GM12878 (cell line): Measurements from ENCODE around the gene NSL1. TPM values are rescaled to one million over a fixed set of nuclear protein-coding genes. Genes with fewer than 3 reads are reported as not detected.

Source experiments
- ATAC-seq: fragments of 200-7000 bp; cut with Tn5 transposase; 3 replicates; pipeline ENCODE4 v1.9.1; 2020; ENCODE audit warnings: mild to moderate bottlenecking, moderate library complexity
- BruUV-seq: library from RNA; stranded (reverse); fragments of 400-500 nt; replicated peaks from 2 replicates; lab custom pipeline; 2021; lab: Mats Ljungman, UMichigan
- CTCF ChIA-PET: fragments of 300-600 bp; sonication (Branson Sonifier 250); formaldehyde crosslinking; extraction: SDS; loops from one replicate; lab custom pipeline; 2021; ENCODE audit warnings: inconsistent platforms; lab: Yijun Ruan, JAX
- POLR2A ChIA-PET: fragments of 350-600 bp; formaldehyde crosslinking; extraction: SDS; loops from one replicate; lab custom pipeline; 2021; ENCODE audit warnings: inconsistent platforms; lab: Charles Lee
- RAD21 ChIA-PET: fragments of 300-600 bp; sonication (Branson Sonifier 250); formaldehyde crosslinking; loops from one replicate; lab custom pipeline; 2023; ENCODE audit warnings: antibody characterized with exemption; ENCODE audit not compliant: unreplicated experiment; lab: Charles Lee
- SMC1A ChIA-PET: fragments of 300-600 bp; sonication (Branson Sonifier 250); formaldehyde crosslinking; loops from one replicate; lab custom pipeline; 2023; ENCODE audit not compliant: unreplicated experiment, uncharacterized antibody; lab: Charles Lee
- DNase-seq: peaks from one replicate; pipeline ENCODE4 v3.0.0-alpha.2; 2011; ENCODE audit warnings: low read depth, low spot score
- FAIRE-seq: peaks from 3 replicates; lab custom pipeline; 2011; peaks lifted over from hg19 to GRCh38; lab: Jason Lieb, UNC
- H2AFZ ChIP-seq: 2 replicates; pipeline ENCODE4 v1.6.0; 2011; ENCODE audit warnings: low read depth, low read length, control low read depth; ENCODE audit not compliant: control insufficient read depth
- H3K27ac ChIP-seq: 2 replicates; pipeline ENCODE4 v1.5.1; 2011; ENCODE audit warnings: control low read depth; ENCODE audit not compliant: control insufficient read depth, insufficient read depth
- H3K27me3 ChIP-seq, 2 experiments: replicated peaks in 1 of 2; 2 replicates each; pipeline versions ENCODE4 v1.6.0 to v1.6.1; 2011; ENCODE audit warnings: low read length in 1 of 2; ENCODE audit not compliant: control insufficient read depth in 2 of 2, insufficient read depth in 2 of 2
- H3K36me3 ChIP-seq, 2 experiments: 2 replicates each; pipeline ENCODE4 v1.5.1; 2011; ENCODE audit warnings: low read length in 1 of 2; ENCODE audit not compliant: control insufficient read depth in 2 of 2, insufficient read depth in 2 of 2
- H3K4me1 ChIP-seq: 2 replicates; pipeline ENCODE4 v1.6.1; 2011; ENCODE audit warnings: mild to moderate bottlenecking, low read length, moderate library complexity, mixed read lengths; ENCODE audit not compliant: control insufficient read depth, insufficient read depth
- H3K4me2 ChIP-seq: 2 replicates; pipeline ENCODE4 v1.6.0; 2011; ENCODE audit warnings: control low read depth; ENCODE audit not compliant: control insufficient read depth, insufficient read depth
- H3K4me3 ChIP-seq: fragments of 200-600 bp; sonication (generic); 2 replicates; pipeline ENCODE4 v1.5.1; 2016
- H3K79me2 ChIP-seq: 2 replicates; pipeline ENCODE4 v1.6.0; 2011; ENCODE audit warnings: low read length; ENCODE audit not compliant: control insufficient read depth, insufficient read depth
- H3K9ac ChIP-seq: 2 replicates; pipeline ENCODE4 v1.8.0; 2011; ENCODE audit warnings: low read length, control low read depth, mixed read lengths; ENCODE audit not compliant: control insufficient read depth, insufficient read depth
- H3K9me3 ChIP-seq: replicated peaks from 3 replicates; pipeline ENCODE4 v1.5.1; 2011; ENCODE audit warnings: mild to moderate bottlenecking, low read length; ENCODE audit not compliant: control insufficient read depth, insufficient read depth
- H4K20me1 ChIP-seq: 2 replicates; pipeline ENCODE4 v1.6.0; 2011; ENCODE audit not compliant: control insufficient read depth, insufficient read depth
- SREBF2 ChIP-seq: IDR thresholded peaks from 2 replicates; pipeline ENCODE4 v1.6.1; 2012; ENCODE audit warnings: mild to moderate bottlenecking, low read length
- TAF1 ChIP-seq: IDR thresholded peaks from 2 replicates; pipeline ENCODE4 v1.6.1; 2011; ENCODE audit warnings: mild to moderate bottlenecking, low read depth, low read length, borderline replicate concordance
- ZNF207 ChIP-seq: fragments of 450-650 bp; IDR thresholded peaks from 2 replicates; pipeline ENCODE4 v1.6.1; 2014; ENCODE audit warnings: antibody characterized with exemption, mild to moderate bottlenecking, borderline replicate concordance
- WGBS: methylation state at CpG from one replicate; pipeline ENCODE4 v1.1.6; 2016; ENCODE audit warnings: low lambda C conversion rate; ENCODE audit not compliant: insufficient replicate concordance, insufficient coverage; ENCODE audit errors: missing lambda C conversion rate; 5-methylcytosine and 5-hydroxymethylcytosine counted together
- in situ Hi-C: fragments of 300-500 bp; cut with MboI; formaldehyde crosslinking; loops from 9 replicates; pipeline ENCODE4 v1.14.3; 2018; ENCODE audit warnings: mixed read lengths
- intact Hi-C: fragments of 100-400 bp; cut with micrococcal nuclease; formaldehyde crosslinking; loops from one replicate; pipeline ENCODE4 v1.14.2; 2022; ENCODE audit not compliant: unreplicated experiment
- polyA plus RNA-seq, 11 experiments: library from polyadenylated mRNA; depleted of rRNA in 4 of 11; unstranded in 6 of 11; stranded (reverse) in 5 of 11; fragments of >200 nt; fragmentation: Nextera tagmentation in 4 of 11; fragmentation: Illumina TruSeq in 1 of 11; extraction: Ambion mirVana in 4 of 11; extraction: Trizol in 1 of 11; gene quantifications; 1 replicate in 1 of 11; 2 replicates in 10 of 11; pipeline versions ENCODE4 v1.2.1 to v1.2.3, GENCODE V29; 2011 to 2016; ENCODE audit warnings: inconsistent platforms in 2 of 11, missing spikeins in 2 of 11, low read depth in 1 of 11
- total RNA-seq, 4 experiments: library from RNA; depleted of rRNA in 3 of 4; stranded (reverse); fragments of >200 nt in 3 of 4; fragmentation: Illumina TruSeq in 1 of 4; extraction: Trizol in 1 of 4; gene quantifications; 2 replicates each; pipeline versions ENCODE4 v1.2.1 to v1.2.3, GENCODE V29; 2013 to 2021
- TF ChIP-seq, protein P1 (sequence below): IDR thresholded peaks from 2 replicates; pipeline ENCODE4 v1.6.1; 2012; ENCODE audit warnings: low read depth, low read length, improper control_type of control experiment

Gene NSL1
- total and polyA plus RNA-seq, 10 of the 15 experiments (the other 5 are each of a cell fraction or from before 2014, with no cell fraction given), result 36.7 to 74.2 (median 46.4) TPM

DNA sequence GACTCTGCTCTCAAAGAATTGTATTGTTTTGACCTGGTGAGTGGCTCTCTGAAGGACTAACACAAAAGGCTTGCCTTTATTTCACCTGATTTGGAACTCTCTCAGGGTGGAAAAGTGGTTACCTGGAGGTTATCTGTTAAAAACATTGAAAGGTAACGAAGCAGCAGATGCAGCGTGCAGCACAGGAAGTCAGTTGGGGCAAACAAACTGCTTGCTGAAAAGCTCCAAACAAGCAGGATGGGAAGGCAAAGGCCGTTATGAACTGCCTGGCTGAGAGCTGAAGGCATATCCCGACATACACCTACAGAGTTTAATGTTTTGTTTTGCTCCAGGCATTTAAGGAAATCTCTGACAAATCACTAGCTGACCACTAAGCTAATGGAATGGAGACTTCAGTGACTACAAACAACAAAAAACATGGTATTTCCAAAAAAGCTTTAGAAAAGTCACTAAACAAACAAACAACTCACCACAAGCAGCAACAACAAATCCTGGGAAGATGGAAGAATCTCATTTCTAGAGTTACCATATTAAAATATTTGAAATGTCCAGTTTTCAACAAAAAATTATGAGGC, 47.6 kb downstream of the NSL1 start (continued):
- TF ChIP-seq, protein P1, sequence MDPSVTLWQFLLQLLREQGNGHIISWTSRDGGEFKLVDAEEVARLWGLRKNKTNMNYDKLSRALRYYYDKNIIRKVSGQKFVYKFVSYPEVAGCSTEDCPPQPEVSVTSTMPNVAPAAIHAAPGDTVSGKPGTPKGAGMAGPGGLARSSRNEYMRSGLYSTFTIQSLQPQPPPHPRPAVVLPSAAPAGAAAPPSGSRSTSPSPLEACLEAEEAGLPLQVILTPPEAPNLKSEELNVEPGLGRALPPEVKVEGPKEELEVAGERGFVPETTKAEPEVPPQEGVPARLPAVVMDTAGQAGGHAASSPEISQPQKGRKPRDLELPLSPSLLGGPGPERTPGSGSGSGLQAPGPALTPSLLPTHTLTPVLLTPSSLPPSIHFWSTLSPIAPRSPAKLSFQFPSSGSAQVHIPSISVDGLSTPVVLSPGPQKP, result no peak
- no peak for TF ChIP-seq TAF1
- TF ChIP-seq, all 136 proteins: peak for 0

GRCh38 chr1:212738330-212738729, 53.2 kb downstream of the NSL1 start:
- CTCF ChIA-PET, result interaction anchor here (1.2 to 2.7 kb wide), 8 partner anchors 9 to 282 kb away, joined by 4 to 13 read pairs (median 5); no protein-coding TSS in a partner anchor
- Histone ChIP-seq H3K4me2 (no peak overlapping the region), H3K4me1 (peaks cover 3% of the 10 kb centered on the region; the same call in 1 of the 2 replicates), H3K9me3 (peaks cover 6% of the 10 kb centered on the region; the same call in 2 of the 3 replicates), H2AFZ (no peak overlapping the region), H4K20me1 (no peaks in the 10 kb centered on the region)
- DNase-seq, result no peak
- FAIRE-seq, result no peak
- in situ Hi-C loops, result no loop called here
- no peak for ATAC-seq
- TF ChIP-seq ZNF207, result no peak
- TF ChIP-seq SREBF2, result no peak
- TF ChIP-seq, all 136 proteins: peak for 0
- H3K9ac ChIP-seq, result no peak overlapping the region
- WGBS, result 0% methylated on average over 1 of the region's 1 CpG
- BruUV-seq, result no TSS peak
- no peaks in the 10 kb centered on the region for H3K27me3 ChIP-seq
- no peaks in the 10 kb centered on the region for H3K79me2 ChIP-seq
- ChIA-PET POLR2A (interaction anchor here (1.5 kb wide), 1 partner anchor 9 kb away, joined by 5 read pairs; no protein-coding TSS in a partner anchor), SMC1A (interaction anchor here (0.8 to 1.9 kb wide), 5 partner anchors 9 to 43 kb away, joined by 3 to 8 read pairs (median 6); no protein-coding TSS in a partner anchor), RAD21 (interaction anchor here (1.2 to 1.5 kb wide), 2 partner anchors 41 to 73 kb away, joined by 3 read pairs; no protein-coding TSS in a partner anchor)
- no peak overlapping the region for H3K27ac ChIP-seq
- H3K4me3 ChIP-seq, result no peak overlapping the region
- intact Hi-C loops, result no loop called here
- peaks cover 2 to 7% of the 10 kb centered on the region in 2 experiments for H3K36me3 ChIP-seq
